HepG2 (cell line): Measurements from ENCODE around the gene TBX10. TPM values are rescaled to one million over a fixed set of nuclear protein-coding genes. Genes with fewer than 3 reads are reported as not detected.
A peak's percentile ranks its signal among the peaks of the same experiment; 100 is the strongest.

Experiments
- CHD2 ChIP-seq: IDR thresholded peaks from 2 replicates; pipeline ENCODE4 v1.6.1; 2011; ENCODE audit warnings: low read depth, low read length, improper control_type of control experiment
- HES4 ChIP-seq: sonication (generic); formaldehyde crosslinking; IDR thresholded peaks from 2 replicates; pipeline ENCODE4 v1.9.0; 2021; ENCODE audit warnings: mild to moderate bottlenecking, missing genetic modification reagents, borderline replicate concordance
- HOXA3 ChIP-seq: sonication (generic); formaldehyde crosslinking; IDR thresholded peaks from 2 replicates; pipeline ENCODE4 v1.5.0; 2020; ENCODE audit warnings: missing genetic modification reagents
- JARID2 ChIP-seq: sonication (generic); formaldehyde crosslinking; IDR thresholded peaks from 2 replicates; pipeline ENCODE4 v1.8.1; 2023; ENCODE audit warnings: missing genetic modification reagents, inconsistent platforms; ENCODE audit not compliant: insufficient replicate concordance
- JUNB ChIP-seq: sonication (generic); formaldehyde crosslinking; IDR thresholded peaks from 2 replicates; pipeline ENCODE4 v1.8.0; 2022; ENCODE audit warnings: missing genetic modification reagents, mild to moderate bottlenecking, borderline replicate concordance
- MYC ChIP-seq: sonication (generic); formaldehyde crosslinking; IDR thresholded peaks from 2 replicates; pipeline ENCODE4 v1.9.0; 2021; ENCODE audit warnings: missing genetic modification reagents, borderline replicate concordance
- NFE2L2 ChIP-seq: fragments of 150-350 bp; IDR thresholded peaks from 2 replicates; pipeline ENCODE4 v1.6.1; 2014; ENCODE audit warnings: low read length
- NR2C2 ChIP-seq: sonication (generic); formaldehyde crosslinking; IDR thresholded peaks from 2 replicates; pipeline ENCODE4 v1.4.0; 2020; ENCODE audit warnings: missing genetic modification reagents, mild to moderate bottlenecking, moderate library complexity, borderline replicate concordance
- SSRP1 ChIP-seq: IDR thresholded peaks from 2 replicates; pipeline ENCODE4 v1.6.1; 2016; ENCODE audit warnings: control low read depth
- TBP ChIP-seq: sonication (generic); formaldehyde crosslinking; IDR thresholded peaks from 2 replicates; pipeline ENCODE4 v1.5.0; 2020; ENCODE audit warnings: missing genetic modification reagents
- ZNF746 ChIP-seq: sonication (generic); formaldehyde crosslinking; IDR thresholded peaks from 2 replicates; pipeline ENCODE4 v1.8.0; 2022; ENCODE audit warnings: mild to moderate bottlenecking, missing genetic modification reagents
- ZNF891 ChIP-seq: sonication (generic); formaldehyde crosslinking; IDR thresholded peaks from 2 replicates; pipeline ENCODE4 v1.5.0; 2020; ENCODE audit warnings: mild to moderate bottlenecking, missing genetic modification reagents
- ZSCAN20 ChIP-seq: sonication (generic); formaldehyde crosslinking; IDR thresholded peaks from 2 replicates; pipeline ENCODE4 v1.4.0; 2020; ENCODE audit warnings: missing genetic modification reagents, mild to moderate bottlenecking, borderline replicate concordance
- polyA plus RNA-seq, 8 experiments: library from polyadenylated mRNA; depleted of rRNA in 3 of 8; stranded (reverse) in 7 of 8; unstranded in 1 of 8; fragments of >200 nt; fragmentation: Illumina TruSeq in 4 of 8; extraction: Trizol in 4 of 8; gene quantifications; 2 replicates each; pipeline versions ENCODE4 v1.2.1 to v1.2.3, GENCODE V29; 2011 to 2016; ENCODE audit warnings: low read depth in 4 of 8, missing spikeins in 1 of 8, mixed read lengths in 1 of 8; ENCODE audit not compliant: insufficient read depth in 1 of 8
- total RNA-seq, 5 experiments: library from RNA; depleted of rRNA; stranded (reverse); fragments of >200 nt; fragmentation: Illumina TruSeq; extraction: Trizol; gene quantifications; 2 replicates each; pipeline ENCODE4 v1.2.3, GENCODE V29; 2016; ENCODE audit warnings: low read depth in 1 of 5
- TF ChIP-seq, protein P1 (sequence below): sonication (generic); formaldehyde crosslinking; IDR thresholded peaks from 2 replicates; pipeline ENCODE4 v1.4.0; 2020; ENCODE audit warnings: missing genetic modification reagents, borderline replicate concordance
- TF ChIP-seq, protein P2 (sequence below): sonication (generic); formaldehyde crosslinking; IDR thresholded peaks from 2 replicates; pipeline ENCODE4 v1.8.0; 2022; ENCODE audit warnings: missing genetic modification reagents, mild to moderate bottlenecking, inconsistent platforms, borderline replicate concordance
- TF ChIP-seq, protein P3 (sequence below): sonication (generic); formaldehyde crosslinking; IDR thresholded peaks from 2 replicates; pipeline ENCODE4 v1.4.0; 2020; ENCODE audit warnings: missing genetic modification reagents, borderline replicate concordance
- TF ChIP-seq, protein P4 (sequence below), 2 experiments: sonication (generic) in 1 of 2; formaldehyde crosslinking in 1 of 2; IDR thresholded peaks; 2 replicates each; pipeline versions ENCODE4 v1.5.1 to v1.6.1; 2011 to 2020; ENCODE audit warnings: borderline replicate concordance in 1 of 2, low read depth in 1 of 2, low read length in 1 of 2, mild to moderate bottlenecking in 1 of 2, missing genetic modification reagents in 1 of 2, moderate library complexity in 1 of 2

Gene TBX10
- total and polyA plus RNA-seq, 2 of the 13 experiments (the other 11 are each of a cell fraction or from before 2014, with no cell fraction given): 0.27 to 1.7 TPM

DNA sequence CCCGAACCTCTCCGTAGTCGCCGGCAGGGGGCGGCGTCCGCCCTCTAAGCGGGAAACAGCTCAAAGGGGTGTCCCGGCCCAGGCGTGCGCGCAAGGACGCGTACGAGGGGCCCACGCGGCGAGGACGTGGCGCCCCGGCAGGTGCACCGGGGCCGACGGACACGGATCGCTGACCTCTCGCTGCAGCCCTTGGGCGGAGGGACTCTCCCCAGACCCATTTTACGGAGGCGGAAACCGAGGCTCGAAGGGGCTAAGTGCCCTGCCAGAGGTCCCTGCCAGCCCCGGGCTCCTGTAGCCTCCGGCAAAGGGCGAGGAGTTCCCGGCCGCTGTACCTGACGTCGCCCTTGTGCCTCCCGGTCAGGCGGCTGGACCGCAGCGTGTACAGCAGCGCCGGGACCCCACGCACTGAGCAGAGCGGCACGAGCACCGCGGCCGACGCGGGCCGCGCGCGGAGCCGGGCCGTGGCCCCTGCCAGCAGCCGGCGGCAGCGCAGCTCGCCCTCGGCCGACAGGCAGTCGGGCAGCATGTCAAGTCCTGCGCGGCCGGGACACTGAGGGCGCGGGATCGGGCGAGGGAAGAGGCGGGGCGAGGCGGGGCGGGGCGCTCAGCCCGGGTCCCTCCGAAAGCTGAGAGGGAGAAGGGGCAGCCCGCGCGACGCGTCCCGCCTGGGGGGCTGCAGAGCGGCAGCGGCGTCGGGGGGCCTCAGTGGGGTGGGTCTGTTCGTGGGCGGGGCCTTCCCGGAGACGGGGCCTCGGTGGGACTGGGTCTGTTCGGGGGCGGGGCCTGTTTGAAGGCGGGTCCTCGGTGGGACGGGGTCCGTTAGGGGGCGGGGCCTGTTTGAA is 10.0 kb downstream of the TBX10 start, which contains the start of gene NUDT8 (continued):
- TF ChIP-seq JARID2 (peak; percentile 79), SSRP1 (CRISPR knock-in tag) (no peak), NR2C2 (CRISPR knock-in tag) (0 out of 2 replicates have a peak, but pooled peaks have one; percentile 24), ZSCAN20 (CRISPR knock-in tag) (peak; percentile 21; the same call in 1 of the 2 replicates), CHD2 (0 out of 2 replicates have a peak, but pooled peaks have one; percentile 26), NFE2L2 (no peak), HES4 (CRISPR knock-in tag) (no peak; the same call in none of the 2 replicates), ZNF891 (CRISPR knock-in tag) (peak; percentile 70), HOXA3 (peak; percentile 57), JUNB (CRISPR knock-in tag) (no peak), ZNF746 (no peak; the same call in 1 of the 2 replicates), MYC (CRISPR knock-in tag) (peak; percentile 88), TBP (no peak)
- TF ChIP-seq, protein P1, sequence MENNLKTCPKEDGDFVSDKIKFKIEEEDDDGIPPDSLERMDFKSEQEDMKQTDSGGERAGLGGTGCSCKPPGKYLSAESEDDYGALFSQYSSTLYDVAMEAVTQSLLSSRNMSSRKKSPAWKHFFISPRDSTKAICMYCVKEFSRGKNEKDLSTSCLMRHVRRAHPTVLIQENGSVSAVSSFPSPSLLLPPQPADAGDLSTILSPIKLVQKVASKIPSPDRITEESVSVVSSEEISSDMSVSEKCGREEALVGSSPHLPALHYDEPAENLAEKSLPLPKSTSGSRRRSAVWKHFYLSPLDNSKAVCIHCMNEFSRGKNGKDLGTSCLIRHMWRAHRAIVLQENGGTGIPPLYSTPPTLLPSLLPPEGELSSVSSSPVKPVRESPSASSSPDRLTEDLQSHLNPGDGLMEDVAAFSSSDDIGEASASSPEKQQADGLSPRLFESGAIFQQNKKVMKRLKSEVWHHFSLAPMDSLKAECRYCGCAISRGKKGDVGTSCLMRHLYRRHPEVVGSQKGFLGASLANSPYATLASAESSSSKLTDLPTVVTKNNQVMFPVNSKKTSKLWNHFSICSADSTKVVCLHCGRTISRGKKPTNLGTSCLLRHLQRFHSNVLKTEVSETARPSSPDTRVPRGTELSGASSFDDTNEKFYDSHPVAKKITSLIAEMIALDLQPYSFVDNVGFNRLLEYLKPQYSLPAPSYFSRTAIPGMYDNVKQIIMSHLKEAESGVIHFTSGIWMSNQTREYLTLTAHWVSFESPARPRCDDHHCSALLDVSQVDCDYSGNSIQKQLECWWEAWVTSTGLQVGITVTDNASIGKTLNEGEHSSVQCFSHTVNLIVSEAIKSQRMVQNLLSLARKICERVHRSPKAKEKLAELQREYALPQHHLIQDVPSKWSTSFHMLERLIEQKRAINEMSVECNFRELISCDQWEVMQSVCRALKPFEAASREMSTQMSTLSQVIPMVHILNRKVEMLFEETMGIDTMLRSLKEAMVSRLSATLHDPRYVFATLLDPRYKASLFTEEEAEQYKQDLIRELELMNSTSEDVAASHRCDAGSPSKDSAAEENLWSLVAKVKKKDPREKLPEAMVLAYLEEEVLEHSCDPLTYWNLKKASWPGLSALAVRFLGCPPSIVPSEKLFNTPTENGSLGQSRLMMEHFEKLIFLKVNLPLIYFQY (CRISPR knock-in tag): peak; percentile 79
- TF ChIP-seq, protein P2, sequence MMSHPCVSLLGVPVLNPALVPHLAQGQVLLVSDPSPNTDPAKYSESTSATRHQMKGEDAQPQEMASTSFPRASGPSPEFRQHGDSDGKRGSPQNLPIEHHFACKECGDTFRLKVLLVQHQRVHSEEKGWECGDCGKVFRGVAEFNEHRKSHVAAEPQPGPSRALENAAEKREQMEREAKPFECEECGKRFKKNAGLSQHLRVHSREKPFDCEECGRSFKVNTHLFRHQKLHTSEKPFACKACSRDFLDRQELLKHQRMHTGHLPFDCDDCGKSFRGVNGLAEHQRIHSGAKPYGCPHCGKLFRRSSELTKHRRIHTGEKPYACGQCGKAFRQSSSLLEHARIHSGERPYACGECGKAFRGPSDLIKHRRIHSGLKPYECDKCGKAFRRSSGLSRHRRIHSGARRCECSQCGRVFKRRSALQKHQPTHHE (CRISPR knock-in tag): 0 out of 2 replicates have a peak, but pooled peaks have one; percentile 29
- TF ChIP-seq, protein P3, sequence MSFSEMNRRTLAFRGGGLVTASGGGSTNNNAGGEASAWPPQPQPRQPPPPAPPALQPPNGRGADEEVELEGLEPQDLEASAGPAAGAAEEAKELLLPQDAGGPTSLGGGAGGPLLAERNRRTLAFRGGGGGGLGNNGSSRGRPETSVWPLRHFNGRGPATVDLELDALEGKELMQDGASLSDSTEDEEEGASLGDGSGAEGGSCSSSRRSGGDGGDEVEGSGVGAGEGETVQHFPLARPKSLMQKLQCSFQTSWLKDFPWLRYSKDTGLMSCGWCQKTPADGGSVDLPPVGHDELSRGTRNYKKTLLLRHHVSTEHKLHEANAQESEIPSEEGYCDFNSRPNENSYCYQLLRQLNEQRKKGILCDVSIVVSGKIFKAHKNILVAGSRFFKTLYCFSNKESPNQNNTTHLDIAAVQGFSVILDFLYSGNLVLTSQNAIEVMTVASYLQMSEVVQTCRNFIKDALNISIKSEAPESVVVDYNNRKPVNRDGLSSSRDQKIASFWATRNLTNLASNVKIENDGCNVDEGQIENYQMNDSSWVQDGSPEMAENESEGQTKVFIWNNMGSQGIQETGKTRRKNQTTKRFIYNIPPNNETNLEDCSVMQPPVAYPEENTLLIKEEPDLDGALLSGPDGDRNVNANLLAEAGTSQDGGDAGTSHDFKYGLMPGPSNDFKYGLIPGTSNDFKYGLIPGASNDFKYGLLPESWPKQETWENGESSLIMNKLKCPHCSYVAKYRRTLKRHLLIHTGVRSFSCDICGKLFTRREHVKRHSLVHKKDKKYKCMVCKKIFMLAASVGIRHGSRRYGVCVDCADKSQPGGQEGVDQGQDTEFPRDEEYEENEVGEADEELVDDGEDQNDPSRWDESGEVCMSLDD: no peak; the same call in 1 of the 2 replicates
- TF ChIP-seq, protein P4, sequence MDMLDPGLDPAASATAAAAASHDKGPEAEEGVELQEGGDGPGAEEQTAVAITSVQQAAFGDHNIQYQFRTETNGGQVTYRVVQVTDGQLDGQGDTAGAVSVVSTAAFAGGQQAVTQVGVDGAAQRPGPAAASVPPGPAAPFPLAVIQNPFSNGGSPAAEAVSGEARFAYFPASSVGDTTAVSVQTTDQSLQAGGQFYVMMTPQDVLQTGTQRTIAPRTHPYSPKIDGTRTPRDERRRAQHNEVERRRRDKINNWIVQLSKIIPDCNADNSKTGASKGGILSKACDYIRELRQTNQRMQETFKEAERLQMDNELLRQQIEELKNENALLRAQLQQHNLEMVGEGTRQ (IDR thresholded peaks at IDR 0.05; ENCODE audit: low read depth, low read length): no peak
- TF ChIP-seq, protein P4 (CRISPR knock-in tag; IDR thresholded peaks at IDR 0.05; ENCODE audit: borderline replicate concordance): no peak
